Adrenal gland (tissue), 5 donors: ENCODE measurements around the gene F2RL3.

Experiments used
- CTCF ChIP-seq, 6 experiments: fragments of 450-650 bp in 4 of 6; fragments of 200-600 bp in 2 of 6; sonication (generic) in 1 of 6; IDR thresholded peaks; 1 replicate in 5 of 6; 2 replicates in 1 of 6; pipeline versions ENCODE4 v1.5.1 to v1.8.0; 2016 to 2021; ENCODE audit warnings: antibody characterized with exemption in 6 of 6, mild to moderate bottlenecking in 2 of 6, moderate library complexity in 1 of 6
- POLR2A ChIP-seq, 2 donors: fragments of 450-650 bp; IDR thresholded peaks; one replicate each; pipeline ENCODE4 v1.6.1; 2017; ENCODE audit warnings: antibody characterized with exemption in 2 of 2, mild to moderate bottlenecking in 2 of 2, moderate library complexity in 1 of 2
- donor health status: DM: no; HTN: no; CAD: no.

DNA sequence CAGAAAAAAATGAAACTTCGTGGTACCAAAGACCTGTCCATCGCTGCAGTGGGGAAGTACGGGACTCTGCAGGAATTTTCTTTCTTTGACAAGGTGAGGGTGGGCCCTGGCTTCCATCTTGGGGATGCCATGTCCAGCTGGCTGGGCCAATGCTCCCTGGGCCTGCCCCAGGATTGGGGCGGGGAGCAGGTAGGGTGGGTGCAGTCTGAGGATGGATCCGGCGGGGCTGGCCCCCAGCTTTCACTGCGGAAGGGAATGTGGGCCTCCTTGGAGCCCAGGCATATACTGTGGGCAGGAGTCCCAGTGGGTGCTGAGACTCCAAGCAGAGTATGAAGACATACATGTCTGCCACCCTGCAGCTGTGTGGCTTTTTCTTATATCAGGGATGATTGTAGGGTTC, 35.7 kb upstream of the F2RL3 start:
- TF ChIP-seq POLR2A (IDR thresholded peaks at IDR 0.05), result no peak
- no peak for TF ChIP-seq CTCF (IDR thresholded peaks at IDR 0.05)
